Measurements from ENCODE around the gene BTBD9. TPM values are rescaled to one million over a fixed set of nuclear protein-coding genes. Genes with fewer than 3 reads are reported as not detected.

BTBD9 gene
- total and polyA plus RNA-seq, 3 donors from 2014 or later, result 11.4 to 32.8 (median 29.5) TPM

- H3K27me3 ChIP-seq, result no peaks in the 10 kb centered on the region
- DNase-seq, result no peak
- TF ChIP-seq POLR2A (IDR thresholded peaks at IDR 0.05), result no peak
- TF ChIP-seq, protein P1, sequence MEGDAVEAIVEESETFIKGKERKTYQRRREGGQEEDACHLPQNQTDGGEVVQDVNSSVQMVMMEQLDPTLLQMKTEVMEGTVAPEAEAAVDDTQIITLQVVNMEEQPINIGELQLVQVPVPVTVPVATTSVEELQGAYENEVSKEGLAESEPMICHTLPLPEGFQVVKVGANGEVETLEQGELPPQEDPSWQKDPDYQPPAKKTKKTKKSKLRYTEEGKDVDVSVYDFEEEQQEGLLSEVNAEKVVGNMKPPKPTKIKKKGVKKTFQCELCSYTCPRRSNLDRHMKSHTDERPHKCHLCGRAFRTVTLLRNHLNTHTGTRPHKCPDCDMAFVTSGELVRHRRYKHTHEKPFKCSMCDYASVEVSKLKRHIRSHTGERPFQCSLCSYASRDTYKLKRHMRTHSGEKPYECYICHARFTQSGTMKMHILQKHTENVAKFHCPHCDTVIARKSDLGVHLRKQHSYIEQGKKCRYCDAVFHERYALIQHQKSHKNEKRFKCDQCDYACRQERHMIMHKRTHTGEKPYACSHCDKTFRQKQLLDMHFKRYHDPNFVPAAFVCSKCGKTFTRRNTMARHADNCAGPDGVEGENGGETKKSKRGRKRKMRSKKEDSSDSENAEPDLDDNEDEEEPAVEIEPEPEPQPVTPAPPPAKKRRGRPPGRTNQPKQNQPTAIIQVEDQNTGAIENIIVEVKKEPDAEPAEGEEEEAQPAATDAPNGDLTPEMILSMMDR (IDR thresholded peaks at IDR 0.05), result no peak
- no peak overlapping the region for H3K4me3 ChIP-seq
- 94 to 96% methylated on average over 6 of the region's 6 CpGs for WGBS, 2 donors
- no peaks in the 10 kb centered on the region for H3K36me3 ChIP-seq (ENCODE audit: low read depth, missing control alignments)
- no peaks in the 10 kb centered on the region for H3K9me3 ChIP-seq
- H3K4me1 ChIP-seq, result no peaks in the 10 kb centered on the region
- no peak overlapping the region for H3K27ac ChIP-seq
- intact Hi-C loops (cut with DNase I; ENCODE audit: low total_unique reads), result no loop called here
These were observed 186.7 kb downstream of the BTBD9 start for GRCh38 chr6:38452816-38453660.

DNA sequence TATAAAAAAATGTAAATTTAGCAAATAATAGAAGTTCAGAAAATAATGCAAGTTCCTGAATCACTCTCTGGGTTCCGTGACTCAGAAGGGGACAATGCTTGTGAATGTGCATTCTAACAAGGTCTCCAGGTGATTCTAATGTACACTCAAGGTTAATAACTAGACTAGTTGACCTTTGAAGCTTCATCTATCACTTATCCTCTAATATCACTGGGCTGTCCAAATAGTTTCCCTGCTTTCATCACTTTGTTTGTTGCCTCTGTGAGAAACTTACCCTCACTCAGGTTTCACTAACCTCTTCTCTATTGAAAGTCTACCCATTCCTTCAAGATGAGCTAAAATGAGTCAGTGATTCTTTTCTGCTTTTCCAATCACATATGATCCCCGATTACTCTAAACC lies 189.0 kb downstream of the BTBD9 start:
- no peaks in the 10 kb centered on the region for H3K36me3 ChIP-seq (ENCODE audit: low read depth, missing control alignments)
- TF ChIP-seq POLR2A (IDR thresholded peaks at IDR 0.05), result no peak
- TF ChIP-seq, protein P1 (IDR thresholded peaks at IDR 0.05), result no peak
- no peak for DNase-seq
- no peak overlapping the region for H3K4me3 ChIP-seq
- H3K4me1 ChIP-seq, result peaks cover 6% of the 10 kb centered on the region
- intact Hi-C loops (cut with DNase I; ENCODE audit: low total_unique reads), result no loop called here
- no peak overlapping the region for H3K27ac ChIP-seq
- no peaks in the 10 kb centered on the region for H3K27me3 ChIP-seq
- H3K9me3 ChIP-seq, result no peaks in the 10 kb centered on the region
- 95 to 97% methylated on average over 2 of the region's 2 CpGs for WGBS, 2 donors

GRCh38 chr6:38445925-38446324 lies 193.8 kb downstream of the BTBD9 start:
- H3K36me3 ChIP-seq (ENCODE audit: low read depth, missing control alignments), result no peaks in the 10 kb centered on the region
- H3K27me3 ChIP-seq, result no peaks in the 10 kb centered on the region
- DNase-seq, result peak; percentile 27
- intact Hi-C loops (cut with DNase I; ENCODE audit: low total_unique reads), result no loop called here
- WGBS, 2 donors, result 38 to 71% methylated on average over 2 of the region's 2 CpGs
- H3K9me3 ChIP-seq, result no peaks in the 10 kb centered on the region
- no peak overlapping the region for H3K4me3 ChIP-seq
- H3K27ac ChIP-seq, result no peak overlapping the region
- H3K4me1 ChIP-seq, result peaks cover 8% of the 10 kb centered on the region
- TF ChIP-seq POLR2A (IDR thresholded peaks at IDR 0.05), result no peak
- TF ChIP-seq, protein P1 (IDR thresholded peaks at IDR 0.05), result no peak

- H3K27me3 ChIP-seq, result no peaks in the 10 kb centered on the region
- H3K4me1 ChIP-seq, result peaks cover 8% of the 10 kb centered on the region
- no peak for DNase-seq
- H3K27ac ChIP-seq, result no peak overlapping the region
- TF ChIP-seq, protein P1 (IDR thresholded peaks at IDR 0.05), result no peak
- TF ChIP-seq POLR2A (IDR thresholded peaks at IDR 0.05), result no peak
- intact Hi-C loops (cut with DNase I; ENCODE audit: low total_unique reads), result no loop called here
- H3K9me3 ChIP-seq, result no peaks in the 10 kb centered on the region
- no peaks in the 10 kb centered on the region for H3K36me3 ChIP-seq (ENCODE audit: low read depth, missing control alignments)
- no peak overlapping the region for H3K4me3 ChIP-seq
These were observed 194.4 kb downstream of the BTBD9 start for GRCh38 chr6:38445336-38445735.
